Vagina (tissue), 2 donors: ENCODE measurements around the gene SEMA5B. TPM values are rescaled to one million over a fixed set of nuclear protein-coding genes. Genes with fewer than 3 reads are reported as not detected.

ENCODE experiments used
- DNase-seq, 2 donors: peaks; one replicate each; pipeline ENCODE4 v3.0.0-alpha.2; 2017; ENCODE audit errors: extremely low spot score in 2 of 2
- H3K27ac ChIP-seq: fragments of 200-600 bp; sonication (generic); one replicate; pipeline ENCODE4 v1.5.1; 2019
- H3K27me3 ChIP-seq: fragments of 200-600 bp; sonication (generic); one replicate; pipeline ENCODE4 v1.5.1; 2019
- H3K36me3 ChIP-seq, 2 donors: fragments of 200-600 bp; sonication (generic); one replicate each; pipeline ENCODE4 v1.5.1; 2017 to 2019
- H3K4me1 ChIP-seq: fragments of 200-600 bp; sonication (generic); one replicate; pipeline ENCODE4 v1.5.1; 2019
- H3K4me3 ChIP-seq, 2 donors: fragments of 200-600 bp; sonication (generic); 1 replicate in 1 of 2; 2 replicates in 1 of 2; pipeline ENCODE4 v1.5.1; 2016 to 2019
- H3K9me3 ChIP-seq: fragments of 200-600 bp; sonication (generic); one replicate; pipeline ENCODE4 v1.5.1; 2019
- POLR2A ChIP-seq, 2 donors: fragments of 450-650 bp; IDR thresholded peaks; one replicate each; pipeline ENCODE4 v1.6.1; 2017; ENCODE audit warnings: antibody characterized with exemption in 2 of 2, mild to moderate bottlenecking in 2 of 2, moderate library complexity in 2 of 2
- POLR2AphosphoS5 ChIP-seq, 2 donors: sonication (generic); formaldehyde crosslinking; IDR thresholded peaks; one replicate each; pipeline ENCODE4 v1.9.0; 2017; ENCODE audit warnings: antibody characterized with exemption in 2 of 2, mild to moderate bottlenecking in 2 of 2, low read depth in 1 of 2; ENCODE audit not compliant: insufficient read depth in 1 of 2
- intact Hi-C: fragments of 100-400 bp; cut with DNase I; formaldehyde crosslinking; loops from one replicate; pipeline ENCODE4 v1.15.1; 2023
- total RNA-seq: library from RNA; depleted of rRNA; stranded (reverse); fragments of >200 nt; gene quantifications from one replicate; pipeline ENCODE4 v1.2.3, GENCODE V29; 2016
- TF ChIP-seq, protein P1 (sequence below), 3 experiments: fragments of 450-650 bp in 2 of 3; fragments of 200-600 bp in 1 of 3; sonication (generic) in 1 of 3; IDR thresholded peaks; one replicate each; pipeline ENCODE4 v1.5.1; 2017 to 2019; ENCODE audit warnings: antibody characterized with exemption in 3 of 3, mild to moderate bottlenecking in 2 of 3, moderate library complexity in 2 of 3

The SEMA5B gene
- total RNA-seq, 1 donor from 2014 or later: 0.25 TPM

DNA sequence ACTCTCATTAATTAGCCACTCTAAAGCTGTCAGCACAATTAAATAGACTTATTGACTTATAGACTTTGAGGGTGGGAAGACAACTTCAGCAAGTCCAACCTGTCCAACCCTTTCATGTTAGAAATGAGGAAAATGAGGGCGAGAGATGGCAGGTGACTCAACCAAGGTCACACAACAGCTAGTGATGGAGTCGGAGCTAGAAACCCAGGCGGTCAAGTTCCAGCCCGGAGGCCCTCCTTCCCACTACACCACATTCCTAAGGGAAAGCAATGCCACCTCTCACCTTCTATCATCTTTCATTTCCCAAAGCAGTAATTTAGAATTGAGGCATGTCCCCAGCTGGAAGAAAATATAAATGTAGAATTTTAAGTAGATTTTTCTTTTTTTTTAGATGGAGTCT, 28.7 kb downstream of the SEMA5B start:
- no peaks in the 10 kb centered on the region for H3K27me3 ChIP-seq
- intact Hi-C loops: no loop called here
- peaks cover 13% of the 10 kb centered on the region for H3K4me1 ChIP-seq
- TF ChIP-seq, protein P1, sequence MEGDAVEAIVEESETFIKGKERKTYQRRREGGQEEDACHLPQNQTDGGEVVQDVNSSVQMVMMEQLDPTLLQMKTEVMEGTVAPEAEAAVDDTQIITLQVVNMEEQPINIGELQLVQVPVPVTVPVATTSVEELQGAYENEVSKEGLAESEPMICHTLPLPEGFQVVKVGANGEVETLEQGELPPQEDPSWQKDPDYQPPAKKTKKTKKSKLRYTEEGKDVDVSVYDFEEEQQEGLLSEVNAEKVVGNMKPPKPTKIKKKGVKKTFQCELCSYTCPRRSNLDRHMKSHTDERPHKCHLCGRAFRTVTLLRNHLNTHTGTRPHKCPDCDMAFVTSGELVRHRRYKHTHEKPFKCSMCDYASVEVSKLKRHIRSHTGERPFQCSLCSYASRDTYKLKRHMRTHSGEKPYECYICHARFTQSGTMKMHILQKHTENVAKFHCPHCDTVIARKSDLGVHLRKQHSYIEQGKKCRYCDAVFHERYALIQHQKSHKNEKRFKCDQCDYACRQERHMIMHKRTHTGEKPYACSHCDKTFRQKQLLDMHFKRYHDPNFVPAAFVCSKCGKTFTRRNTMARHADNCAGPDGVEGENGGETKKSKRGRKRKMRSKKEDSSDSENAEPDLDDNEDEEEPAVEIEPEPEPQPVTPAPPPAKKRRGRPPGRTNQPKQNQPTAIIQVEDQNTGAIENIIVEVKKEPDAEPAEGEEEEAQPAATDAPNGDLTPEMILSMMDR (IDR thresholded peaks at IDR 0.05): no peak
- TF ChIP-seq POLR2AphosphoS5 (IDR thresholded peaks at IDR 0.05; ENCODE audit: insufficient read depth in 1 of 2, low read depth in 1 of 2) (no peak), POLR2A (IDR thresholded peaks at IDR 0.05) (no peak)
- no peaks in the 10 kb centered on the region for H3K36me3 ChIP-seq
- no peak for DNase-seq
- no peak overlapping the region for H3K4me3 ChIP-seq
- H3K9me3 ChIP-seq: no peaks in the 10 kb centered on the region
- no peak overlapping the region for H3K27ac ChIP-seq

DNA sequence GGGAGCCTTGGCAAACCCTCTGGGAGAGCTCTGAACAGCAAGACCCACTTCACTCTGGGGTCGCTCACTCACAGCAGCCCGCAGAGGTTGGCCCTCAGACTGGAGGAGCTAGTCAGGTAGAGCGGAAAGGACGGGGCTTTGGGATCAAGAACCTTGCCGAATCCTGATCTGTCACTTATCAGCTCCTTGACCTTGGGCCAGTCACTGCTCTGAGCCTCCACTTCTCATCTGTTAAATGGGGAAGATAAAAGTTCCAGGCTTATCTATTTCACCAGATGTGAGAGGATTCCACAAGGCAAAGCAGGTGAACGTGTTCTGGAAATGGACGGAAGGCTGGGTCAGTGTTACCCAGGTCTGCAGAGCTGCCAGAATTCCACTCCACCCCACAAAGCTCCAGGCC, 29.4 kb downstream of the SEMA5B start:
- intact Hi-C loops: no loop called here
- TF ChIP-seq POLR2AphosphoS5 (IDR thresholded peaks at IDR 0.05; ENCODE audit: insufficient read depth in 1 of 2, low read depth in 1 of 2): no peak
- TF ChIP-seq, protein P1 (IDR thresholded peaks at IDR 0.05): no peak
- no peak for TF ChIP-seq POLR2A (IDR thresholded peaks at IDR 0.05)
- Histone ChIP-seq H3K4me1 (peaks cover 13% of the 10 kb centered on the region), H3K36me3 (no peaks in the 10 kb centered on the region), H3K9me3 (no peaks in the 10 kb centered on the region), H3K27me3 (no peaks in the 10 kb centered on the region), H3K4me3 (no peak overlapping the region), H3K27ac (no peak overlapping the region)
- DNase-seq: no peak

DNA sequence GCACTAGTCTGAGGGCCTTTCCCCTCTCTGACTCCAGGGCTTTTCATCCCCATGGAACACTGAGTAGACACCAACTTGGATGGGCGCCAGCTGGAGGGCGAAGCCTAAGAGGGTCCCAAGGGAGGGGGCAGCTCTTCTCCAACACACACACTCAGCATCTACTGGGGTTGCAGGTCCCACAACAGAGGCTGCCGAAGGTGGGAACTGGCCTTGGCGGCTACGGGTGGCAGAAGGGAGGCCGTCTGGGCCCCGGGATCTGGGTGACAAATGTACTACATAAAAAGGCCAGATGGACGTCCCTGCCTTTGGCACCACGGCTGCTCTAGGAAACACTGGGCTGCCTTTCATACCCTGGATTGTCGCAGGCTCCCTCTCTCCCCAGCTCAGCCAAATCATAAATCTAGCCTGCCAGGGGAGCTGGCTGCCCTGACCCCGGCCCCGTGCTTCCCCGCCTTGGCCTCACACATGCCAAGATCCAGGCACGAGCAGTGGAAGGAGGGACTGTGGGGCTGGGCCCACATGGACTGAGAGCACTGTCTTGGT, 31.5 kb downstream of the SEMA5B start:
- Histone ChIP-seq H3K9me3 (no peaks in the 10 kb centered on the region), H3K4me3 (no peak overlapping the region), H3K36me3 (no peaks in the 10 kb centered on the region), H3K27me3 (no peaks in the 10 kb centered on the region), H3K27ac (peak overlapping the region; percentile 32), H3K4me1 (peaks cover 13% of the 10 kb centered on the region)
- intact Hi-C loops: no loop called here
- TF ChIP-seq POLR2A (IDR thresholded peaks at IDR 0.05) (no peak), POLR2AphosphoS5 (IDR thresholded peaks at IDR 0.05; ENCODE audit: insufficient read depth in 1 of 2, low read depth in 1 of 2) (peak in 1 of 2 donors; percentile 18)
- no peak for DNase-seq

DNA sequence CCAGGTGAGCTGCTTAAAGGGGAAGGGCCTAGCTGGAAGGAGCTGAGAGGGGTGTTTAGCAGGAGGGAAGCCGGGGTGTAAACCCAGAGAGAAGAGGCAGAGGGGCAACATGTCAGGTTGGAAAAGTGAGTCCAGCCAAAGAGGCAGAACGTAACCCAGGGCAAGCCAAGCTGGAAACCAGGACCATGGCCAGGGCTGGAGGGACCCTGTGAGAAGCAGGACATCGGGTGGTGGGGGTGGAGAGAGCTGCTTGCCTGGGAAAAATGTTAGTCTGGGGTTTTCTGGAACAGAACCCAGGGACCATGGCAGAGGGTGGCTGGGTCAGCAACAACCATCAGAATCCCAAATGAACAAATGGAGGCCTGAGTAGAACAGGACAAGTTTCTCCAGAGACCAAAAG, 32.6 kb downstream of the SEMA5B start:
- H3K9me3 ChIP-seq: no peaks in the 10 kb centered on the region
- H3K27ac ChIP-seq: no peak overlapping the region
- intact Hi-C loops: no loop called here
- no peaks in the 10 kb centered on the region for H3K27me3 ChIP-seq
- TF ChIP-seq, protein P1 (IDR thresholded peaks at IDR 0.05): no peak
- TF ChIP-seq POLR2A (IDR thresholded peaks at IDR 0.05) (no peak), POLR2AphosphoS5 (IDR thresholded peaks at IDR 0.05; ENCODE audit: insufficient read depth in 1 of 2, low read depth in 1 of 2) (no peak)
- no peaks in the 10 kb centered on the region for H3K36me3 ChIP-seq
- no peak for DNase-seq
- H3K4me1 ChIP-seq: peaks cover 13% of the 10 kb centered on the region
- no peak overlapping the region for H3K4me3 ChIP-seq

DNA sequence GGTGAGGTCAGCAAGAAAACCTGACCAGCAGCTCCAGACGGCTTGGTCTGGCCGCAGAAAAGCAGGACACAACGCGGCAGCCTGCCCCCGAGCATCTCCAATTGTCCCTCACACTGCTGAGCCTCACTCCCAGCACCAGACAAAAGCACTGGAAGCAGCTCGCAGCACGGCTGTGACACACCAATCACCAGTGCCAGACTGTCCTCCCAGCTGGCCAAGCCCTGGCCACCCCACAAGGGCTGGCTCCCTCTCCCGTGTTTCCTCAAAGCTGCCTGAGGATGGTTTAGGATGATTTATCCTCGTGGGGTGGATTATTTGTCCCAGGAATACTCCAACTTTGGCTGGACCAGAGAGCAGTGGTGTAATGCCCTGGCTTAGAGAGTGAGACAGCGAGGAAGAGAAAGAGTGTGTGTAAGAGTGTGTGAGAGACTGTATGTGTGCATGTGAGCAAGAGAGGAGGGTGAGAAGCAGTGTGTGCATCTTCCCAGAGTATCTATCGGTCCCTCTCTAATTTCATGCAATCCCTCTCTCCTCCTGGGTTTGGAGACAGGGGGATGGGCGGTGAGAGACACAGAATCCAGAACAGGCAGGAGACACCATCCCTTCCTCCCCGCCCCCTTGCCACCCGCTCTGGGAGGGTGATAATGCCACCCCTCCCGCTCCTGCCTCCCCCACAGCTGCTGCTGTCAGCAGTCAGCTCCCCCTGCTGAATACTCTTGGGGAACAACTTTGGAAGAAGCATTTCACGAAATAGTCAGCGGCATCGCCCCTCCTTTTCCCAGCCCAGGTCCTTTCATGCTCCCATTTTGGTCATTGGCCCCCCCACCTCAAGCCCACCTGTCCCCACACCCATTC, 34.2 kb downstream of the SEMA5B start:
- H3K36me3 ChIP-seq: no peaks in the 10 kb centered on the region
- H3K4me1 ChIP-seq: peaks cover 13% of the 10 kb centered on the region
- H3K4me3 ChIP-seq: no peak overlapping the region
- no peaks in the 10 kb centered on the region for H3K27me3 ChIP-seq
- H3K27ac ChIP-seq: no peak overlapping the region
- no peak for DNase-seq
- no peak for TF ChIP-seq POLR2A (IDR thresholded peaks at IDR 0.05)
- TF ChIP-seq, protein P1 (IDR thresholded peaks at IDR 0.05): no peak
- TF ChIP-seq POLR2AphosphoS5 (IDR thresholded peaks at IDR 0.05; ENCODE audit: insufficient read depth in 1 of 2, low read depth in 1 of 2): peak in 1 of 2 donors; percentile 39
- intact Hi-C loops: no loop called here
- H3K9me3 ChIP-seq: no peaks in the 10 kb centered on the region
